Measurements from ENCODE around the gene MINAR2.

The MINAR2 gene

GRCh38 chr5:129748913-129749880, 1.3 kb downstream of the MINAR2 start:
- H3K4me3 ChIP-seq (ENCODE audit: low read length) = no peak overlapping the region
- no peak for DNase-seq (ENCODE audit: low read depth)
- TF ChIP-seq, protein P1, sequence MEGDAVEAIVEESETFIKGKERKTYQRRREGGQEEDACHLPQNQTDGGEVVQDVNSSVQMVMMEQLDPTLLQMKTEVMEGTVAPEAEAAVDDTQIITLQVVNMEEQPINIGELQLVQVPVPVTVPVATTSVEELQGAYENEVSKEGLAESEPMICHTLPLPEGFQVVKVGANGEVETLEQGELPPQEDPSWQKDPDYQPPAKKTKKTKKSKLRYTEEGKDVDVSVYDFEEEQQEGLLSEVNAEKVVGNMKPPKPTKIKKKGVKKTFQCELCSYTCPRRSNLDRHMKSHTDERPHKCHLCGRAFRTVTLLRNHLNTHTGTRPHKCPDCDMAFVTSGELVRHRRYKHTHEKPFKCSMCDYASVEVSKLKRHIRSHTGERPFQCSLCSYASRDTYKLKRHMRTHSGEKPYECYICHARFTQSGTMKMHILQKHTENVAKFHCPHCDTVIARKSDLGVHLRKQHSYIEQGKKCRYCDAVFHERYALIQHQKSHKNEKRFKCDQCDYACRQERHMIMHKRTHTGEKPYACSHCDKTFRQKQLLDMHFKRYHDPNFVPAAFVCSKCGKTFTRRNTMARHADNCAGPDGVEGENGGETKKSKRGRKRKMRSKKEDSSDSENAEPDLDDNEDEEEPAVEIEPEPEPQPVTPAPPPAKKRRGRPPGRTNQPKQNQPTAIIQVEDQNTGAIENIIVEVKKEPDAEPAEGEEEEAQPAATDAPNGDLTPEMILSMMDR (conservative IDR thresholded peaks at IDR 0.05; ENCODE audit: low read length) = no peak

GRCh38 chr5:129760636-129761325, 12.9 kb downstream of the MINAR2 start:
- no peak for DNase-seq (ENCODE audit: low read depth)
- H3K4me3 ChIP-seq (ENCODE audit: low read length) = no peak overlapping the region
- TF ChIP-seq, protein P1 (conservative IDR thresholded peaks at IDR 0.05; ENCODE audit: low read length) = no peak

DNA sequence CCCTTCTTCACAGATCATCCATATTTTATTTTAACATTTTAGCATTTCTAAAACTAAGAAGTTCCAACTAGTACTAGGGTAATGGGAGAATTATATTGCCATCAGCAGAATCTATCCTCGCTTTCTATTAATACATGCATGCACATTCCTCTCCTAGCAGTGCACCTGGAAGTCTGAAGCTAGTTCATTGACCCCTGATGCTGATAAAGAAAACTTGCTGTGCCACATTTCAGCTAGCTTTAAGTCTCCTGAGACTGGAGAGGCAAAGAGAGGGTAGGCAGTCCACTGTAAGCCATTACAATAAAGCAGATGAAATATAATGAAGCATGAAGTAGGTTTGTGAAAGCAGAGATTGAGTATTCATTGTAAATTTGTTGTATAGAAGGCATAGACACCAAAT, 15.8 kb downstream of the MINAR2 start:
- no peak overlapping the region for H3K4me3 ChIP-seq (ENCODE audit: low read length)
- DNase-seq (ENCODE audit: low read depth) = no peak
- TF ChIP-seq, protein P1 (conservative IDR thresholded peaks at IDR 0.05; ENCODE audit: low read length) = no peak

GRCh38 chr5:129766798-129767197, 18.9 kb downstream of the MINAR2 start:
- no peak overlapping the region for H3K4me3 ChIP-seq (ENCODE audit: low read length)
- DNase-seq (ENCODE audit: low read depth) = no peak
- TF ChIP-seq, protein P1 (conservative IDR thresholded peaks at IDR 0.05; ENCODE audit: low read length) = no peak

GRCh38 chr5:129767927-129768380, 20.1 kb downstream of the MINAR2 start:
- DNase-seq (ENCODE audit: low read depth) = peak; percentile 83
- H3K4me3 ChIP-seq (ENCODE audit: low read length) = no peak overlapping the region

GRCh38 chr5:129768735-129769134, 20.8 kb downstream of the MINAR2 start:
- TF ChIP-seq, protein P1 (conservative IDR thresholded peaks at IDR 0.05; ENCODE audit: low read length) = no peak
- DNase-seq (ENCODE audit: low read depth) = no peak
- no peak overlapping the region for H3K4me3 ChIP-seq (ENCODE audit: low read length)

More at GRCh38 chr5:129767927-129768380, 20.1 kb downstream of the MINAR2 start:
- TF ChIP-seq, protein P1 (conservative IDR thresholded peaks at IDR 0.05; ENCODE audit: low read length) = peak; percentile 99
